H9 (cell line): Measurements from ENCODE around the gene TMEM176B. TPM values are rescaled to one million over a fixed set of nuclear protein-coding genes. Genes with fewer than 3 reads are reported as not detected.

ENCODE experiments used
- DNase-seq: peaks from one replicate; pipeline ENCODE4 v3.0.0-alpha.2; 2017
- H2AFZ ChIP-seq: one replicate; pipeline ENCODE4 v1.6.1; 2013; ENCODE audit warnings: mild to moderate bottlenecking, low read length, control low read depth, moderate library complexity
- H2AK5ac ChIP-seq: 2 replicates; pipeline ENCODE4 v1.6.1; 2013; ENCODE audit warnings: low read length, control low read depth, mixed read lengths; ENCODE audit not compliant: insufficient read length
- H2BK120ac ChIP-seq: one replicate; pipeline ENCODE4 v1.6.1; 2013; ENCODE audit warnings: low read depth, mild to moderate bottlenecking, low read length, control low read depth, inconsistent platforms; ENCODE audit not compliant: poor library complexity, severe bottlenecking
- H2BK12ac ChIP-seq: 2 replicates; pipeline ENCODE4 v1.6.1; 2013; ENCODE audit warnings: low read length, control low read depth, mixed read lengths, low read depth; ENCODE audit not compliant: insufficient read length
- H2BK15ac ChIP-seq: 2 replicates; pipeline ENCODE4 v1.6.1; 2013; ENCODE audit warnings: low read depth, low read length, control low read depth
- H2BK20ac ChIP-seq: one replicate; pipeline ENCODE4 v1.6.1; 2013; ENCODE audit warnings: low read depth, mild to moderate bottlenecking, low read length, control low read depth, inconsistent platforms; ENCODE audit not compliant: poor library complexity, severe bottlenecking
- H2BK5ac ChIP-seq: 2 replicates; pipeline ENCODE4 v1.6.1; 2013; ENCODE audit warnings: low read length, control low read depth, mixed read lengths; ENCODE audit not compliant: insufficient read length
- H3K14ac ChIP-seq: 2 replicates; pipeline ENCODE4 v1.6.1; 2013; ENCODE audit warnings: low read length, control low read depth; ENCODE audit not compliant: insufficient read depth
- H3K18ac ChIP-seq: 2 replicates; pipeline ENCODE4 v1.6.1; 2013; ENCODE audit warnings: low read depth, mild to moderate bottlenecking, mixed read lengths, low read length, control low read depth; ENCODE audit not compliant: insufficient read length
- H3K23ac ChIP-seq: 2 replicates; pipeline ENCODE4 v1.6.1; 2013; ENCODE audit warnings: low read length, control low read depth, mixed read lengths, low read depth; ENCODE audit not compliant: insufficient read length
- H3K23me2 ChIP-seq: 2 replicates; pipeline ENCODE4 v1.6.1; 2013; ENCODE audit warnings: low read depth, mild to moderate bottlenecking, mixed read lengths, low read length, control low read depth; ENCODE audit not compliant: insufficient read length, poor library complexity, severe bottlenecking
- H3K27ac ChIP-seq: 2 replicates; pipeline ENCODE4 v1.5.1; 2013; ENCODE audit warnings: low read length, control low read depth, mixed read lengths, low read depth; ENCODE audit not compliant: insufficient read length
- H3K27me3 ChIP-seq: 2 replicates; pipeline ENCODE4 v1.6.1; 2013; ENCODE audit warnings: low read length, control low read depth, inconsistent platforms; ENCODE audit not compliant: insufficient read depth
- H3K4ac ChIP-seq: 2 replicates; pipeline ENCODE4 v1.6.1; 2013; ENCODE audit warnings: low read depth, mild to moderate bottlenecking, control low read depth, inconsistent platforms, low read length, moderate library complexity
- H3K4me1 ChIP-seq: 2 replicates; pipeline ENCODE4 v1.6.1; 2013; ENCODE audit warnings: low read length, control low read depth, inconsistent platforms; ENCODE audit not compliant: insufficient read depth
- H3K4me2 ChIP-seq: 2 replicates; pipeline ENCODE4 v1.6.1; 2013; ENCODE audit warnings: low read length, control low read depth, mixed read lengths; ENCODE audit not compliant: insufficient read length, insufficient read depth
- H3K56ac ChIP-seq: 2 replicates; pipeline ENCODE4 v1.6.1; 2013; ENCODE audit warnings: low read depth, mild to moderate bottlenecking, mixed read lengths, low read length, control low read depth; ENCODE audit not compliant: insufficient read length
- H3K79me1 ChIP-seq: 2 replicates; pipeline ENCODE4 v1.6.1; 2013; ENCODE audit warnings: low read depth, mild to moderate bottlenecking, moderate library complexity, low read length, control low read depth, inconsistent platforms; ENCODE audit not compliant: insufficient read depth, poor library complexity, severe bottlenecking
- H3K79me2 ChIP-seq: 2 replicates; pipeline ENCODE4 v1.6.1; 2013; ENCODE audit warnings: low read length, control low read depth, inconsistent platforms; ENCODE audit not compliant: insufficient read depth
- H3K9ac ChIP-seq: 2 replicates; pipeline ENCODE4 v1.6.1; 2013; ENCODE audit warnings: low read length, control low read depth, mixed read lengths; ENCODE audit not compliant: insufficient read length; ENCODE audit errors: extremely low read depth
- H3K9me3 ChIP-seq: one replicate; pipeline ENCODE4 v1.6.1; 2013; ENCODE audit warnings: low read depth, low read length, inconsistent platforms; ENCODE audit not compliant: control insufficient read depth
- H3T11ph ChIP-seq: one replicate; pipeline ENCODE4 v1.6.1; 2013; ENCODE audit warnings: mild to moderate bottlenecking, low read length, control low read depth, inconsistent platforms
- H4K20me1 ChIP-seq: one replicate; pipeline ENCODE4 v1.6.1; 2013; ENCODE audit not compliant: control insufficient read depth, insufficient read length, insufficient read depth
- H4K5ac ChIP-seq: 2 replicates; pipeline ENCODE4 v1.6.1; 2013; ENCODE audit warnings: low read depth, mild to moderate bottlenecking, mixed read lengths, low read length, control low read depth; ENCODE audit not compliant: insufficient read length
- H4K8ac ChIP-seq: replicated peaks from 2 replicates; pipeline ENCODE4 v1.6.1; 2013; ENCODE audit warnings: low read length, control low read depth, mixed read lengths, low read depth; ENCODE audit not compliant: insufficient read length
- H4K91ac ChIP-seq: 2 replicates; pipeline ENCODE4 v1.6.1; 2013; ENCODE audit warnings: low read depth, mild to moderate bottlenecking, moderate library complexity, mixed read lengths, low read length, control low read depth; ENCODE audit not compliant: insufficient read length
- H3K27ac Mint-ChIP-seq, 3 experiments: 2 replicates in 2 of 3; 3 replicates in 1 of 3; pipeline ENCODE4 v1.8.0; 2020 to 2021; ENCODE audit warnings: mixed read lengths in 3 of 3, mild to moderate bottlenecking in 1 of 3, moderate library complexity in 1 of 3
- H3K27me3 Mint-ChIP-seq: 2 replicates; pipeline ENCODE4 v1.8.0; 2021; ENCODE audit warnings: low read depth, mild to moderate bottlenecking, moderate library complexity, mixed read lengths
- H3K36me3 Mint-ChIP-seq, 3 experiments: 2 replicates in 2 of 3; 3 replicates in 1 of 3; pipeline ENCODE4 v1.8.0; 2020 to 2021; ENCODE audit warnings: low read depth in 3 of 3, mixed read lengths in 3 of 3; ENCODE audit not compliant: insufficient read depth in 1 of 3
- H3K4me1 Mint-ChIP-seq, 2 experiments: 2 replicates each; pipeline ENCODE4 v1.8.0; 2020; ENCODE audit warnings: mixed read lengths in 2 of 2
- H3K4me3 Mint-ChIP-seq, 2 experiments: 2 replicates in 1 of 2; 3 replicates in 1 of 2; pipeline ENCODE4 v1.8.0; 2020 to 2021; ENCODE audit warnings: mild to moderate bottlenecking in 2 of 2, mixed read lengths in 2 of 2, moderate library complexity in 1 of 2
- H3K9me3 Mint-ChIP-seq, 2 experiments: 2 replicates in 1 of 2; 3 replicates in 1 of 2; pipeline ENCODE4 v1.8.0; 2020; ENCODE audit warnings: mild to moderate bottlenecking in 2 of 2, mixed read lengths in 2 of 2, moderate library complexity in 1 of 2
- CTCF ChIP-seq: fragments of 200-600 bp; sonication (generic); conservative IDR thresholded peaks from 3 replicates; pipeline ENCODE4 v1.8.0; 2021; ENCODE audit warnings: antibody characterized with exemption, mild to moderate bottlenecking
- total RNA-seq: library from RNA; stranded (reverse); gene quantifications from 2 replicates; pipeline ENCODE4 v1.2.1, GENCODE V29; 2021

The TMEM176B gene
- total RNA-seq, 1 experiment from 2014 or later, result 0.85 TPM

- Histone ChIP-seq H2BK20ac (no peak overlapping the region), H3K4me2 (no peak overlapping the region), H3K56ac (no peak overlapping the region), H3K18ac (no peak overlapping the region), H4K5ac (no peak overlapping the region), H3K9ac (no peak overlapping the region), H2AFZ (no peak overlapping the region), H3K4ac (no peak overlapping the region), H3K79me2 (no peaks in the 10 kb centered on the region), H3K23me2 (peaks cover 2% of the 10 kb centered on the region), H2BK12ac (no peak overlapping the region), H4K20me1 (no peaks in the 10 kb centered on the region), H2BK120ac (no peak overlapping the region), H3K79me1 (no peaks in the 10 kb centered on the region), H2AK5ac (no peak overlapping the region), H2BK5ac (no peak overlapping the region), H3K14ac (no peak overlapping the region), H2BK15ac (no peak overlapping the region), H4K91ac (no peak overlapping the region), H3K27me3 (peaks cover 16% of the 10 kb centered on the region; the same call in 1 of the 2 replicates), H3K23ac (no peak overlapping the region), H3T11ph (no peak overlapping the region), H3K27ac (no peak overlapping the region), H4K8ac (no peak overlapping the region), H3K4me1 (no peaks in the 10 kb centered on the region), H3K9me3 (no peaks in the 10 kb centered on the region)
- H3K27me3 Mint-ChIP-seq, result peaks cover 78% of the 10 kb centered on the region
- TF ChIP-seq CTCF, result no peak
- peaks cover 14 to 17% of the 10 kb centered on the region in 2 experiments for H3K9me3 Mint-ChIP-seq
- DNase-seq, result no peak
- no peak overlapping the region for H3K4me3 Mint-ChIP-seq
- H3K27ac Mint-ChIP-seq, result no peak overlapping the region
- H3K36me3 Mint-ChIP-seq, result peaks cover 0 to 14% (median 7%) of the 10 kb centered on the region in 3 experiments; a peak in 3 of 7 replicates
- H3K4me1 Mint-ChIP-seq, result peaks cover 0 to 13% of the 10 kb centered on the region in 2 experiments; a peak in 2 of 4 replicates
Measured at GRCh38 chr7:150805864-150806263, 5.7 kb upstream of the TMEM176B start.
